ENCODE data around the gene CRY2.

CRY2 gene

GRCh38 chr11:45879803-45880686, 32.8 kb downstream of the CRY2 start:
- DNase-seq (ENCODE audit: low spot score) = no peak

GRCh38 chr11:45880772-45881570, 33.7 kb downstream of the CRY2 start:
- DNase-seq (ENCODE audit: low spot score) = no peak

GRCh38 chr11:45881708-45882368, 34.6 kb downstream of the CRY2 start:
- DNase-seq (ENCODE audit: low spot score) = no peak

GRCh38 chr11:45884596-45885185, 37.4 kb downstream of the CRY2 start:
- no peak for DNase-seq (ENCODE audit: low spot score)

DNA sequence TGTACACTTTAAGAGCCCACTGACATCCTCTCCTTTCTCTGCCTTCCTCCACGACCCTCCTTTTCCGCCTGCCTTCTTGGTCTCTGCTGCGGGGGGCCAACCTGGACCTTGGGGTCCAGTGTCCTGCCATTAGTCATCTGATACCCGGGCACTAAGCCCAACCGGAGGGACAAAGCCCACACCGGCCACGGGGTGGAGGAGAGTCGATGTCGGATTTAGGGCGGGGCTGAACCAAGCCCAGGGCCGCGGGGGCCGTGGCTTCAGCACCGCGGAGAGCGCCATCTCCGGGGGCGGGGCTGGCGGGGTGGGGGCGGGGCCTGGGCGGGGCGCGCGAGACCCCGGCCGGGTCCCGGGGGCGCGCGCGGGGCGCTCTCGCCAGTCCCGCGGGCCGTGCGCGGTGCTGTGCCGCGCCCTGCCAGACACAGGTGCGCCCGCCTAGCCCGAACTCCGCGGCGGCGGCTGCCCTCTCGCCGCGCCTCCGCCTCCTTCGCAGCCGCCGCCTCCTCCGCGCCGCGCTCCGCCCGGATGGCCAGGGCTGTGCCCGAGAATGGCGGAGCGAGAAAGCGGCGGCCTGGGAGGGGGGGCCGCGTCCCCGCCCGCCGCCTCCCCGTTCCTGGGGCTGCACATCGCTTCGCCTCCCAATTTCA, 38.1 kb downstream of the CRY2 start, which contains the start of gene MAPK8IP1:
Gene MAPK8IP1, plus strand, starts transcription at position 378 of the 647 bp plus-strand sequence. Its CDS starts 170 bp downstream, at position 548.
- peak; percentile 92 for DNase-seq (ENCODE audit: low spot score)

- no peak for DNase-seq (ENCODE audit: low spot score)
Measured at GRCh38 chr11:45885921-45886721, 38.8 kb downstream of the CRY2 start.

GRCh38 chr11:45886816-45887520, 39.7 kb downstream of the CRY2 start:
- no peak for DNase-seq (ENCODE audit: low spot score)

DNA sequence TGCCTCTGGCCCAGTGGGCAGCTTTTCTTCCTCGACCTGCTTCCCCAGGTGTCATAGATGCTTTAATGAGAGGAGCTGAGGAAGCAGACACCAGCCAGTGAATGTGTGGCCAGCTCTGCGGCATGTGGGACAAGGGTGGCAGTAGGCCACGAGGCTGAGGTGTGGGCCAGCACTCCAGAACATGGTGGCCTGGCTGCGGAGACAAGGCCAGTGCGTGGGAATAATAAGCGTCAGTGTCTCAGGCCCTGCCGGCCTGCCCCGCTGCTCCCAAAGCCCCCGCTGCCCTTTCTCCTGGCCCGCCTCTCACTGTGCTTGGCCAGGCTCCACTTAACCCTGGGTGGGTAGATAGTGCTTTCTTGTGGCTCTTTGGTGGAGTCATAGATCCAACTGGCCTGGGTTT, 40.3 kb downstream of the CRY2 start:
- DNase-seq (ENCODE audit: low spot score) = no peak

GRCh38 chr11:45889555-45889954, 42.3 kb downstream of the CRY2 start:
- DNase-seq (ENCODE audit: low spot score) = no peak

DNA sequence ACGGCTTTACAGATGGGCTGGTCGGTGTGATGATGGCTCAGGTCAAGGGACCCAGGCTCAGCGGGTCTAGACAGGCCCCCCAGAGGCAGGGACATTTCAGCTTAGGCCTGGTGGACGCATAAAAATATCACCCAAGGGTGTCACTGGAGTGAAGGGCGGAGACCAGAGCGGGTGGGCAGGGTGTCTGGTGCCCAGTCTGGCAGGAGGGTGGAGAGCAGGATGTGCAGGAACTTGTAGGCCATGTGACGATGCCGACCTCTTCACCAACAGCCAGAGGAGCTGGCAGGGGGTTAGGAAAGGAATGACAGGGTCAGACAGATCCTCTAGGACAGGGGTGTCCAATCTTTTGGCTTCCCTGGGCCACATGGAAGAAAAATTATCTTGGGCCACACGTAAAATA, 42.7 kb downstream of the CRY2 start:
- no peak for DNase-seq (ENCODE audit: low spot score)

- no peak for DNase-seq (ENCODE audit: low spot score)
Measured at GRCh38 chr11:45890886-45891550, 43.7 kb downstream of the CRY2 start.

GRCh38 chr11:45892856-45893255, 45.6 kb downstream of the CRY2 start:
- no peak for DNase-seq (ENCODE audit: low spot score)

DNA sequence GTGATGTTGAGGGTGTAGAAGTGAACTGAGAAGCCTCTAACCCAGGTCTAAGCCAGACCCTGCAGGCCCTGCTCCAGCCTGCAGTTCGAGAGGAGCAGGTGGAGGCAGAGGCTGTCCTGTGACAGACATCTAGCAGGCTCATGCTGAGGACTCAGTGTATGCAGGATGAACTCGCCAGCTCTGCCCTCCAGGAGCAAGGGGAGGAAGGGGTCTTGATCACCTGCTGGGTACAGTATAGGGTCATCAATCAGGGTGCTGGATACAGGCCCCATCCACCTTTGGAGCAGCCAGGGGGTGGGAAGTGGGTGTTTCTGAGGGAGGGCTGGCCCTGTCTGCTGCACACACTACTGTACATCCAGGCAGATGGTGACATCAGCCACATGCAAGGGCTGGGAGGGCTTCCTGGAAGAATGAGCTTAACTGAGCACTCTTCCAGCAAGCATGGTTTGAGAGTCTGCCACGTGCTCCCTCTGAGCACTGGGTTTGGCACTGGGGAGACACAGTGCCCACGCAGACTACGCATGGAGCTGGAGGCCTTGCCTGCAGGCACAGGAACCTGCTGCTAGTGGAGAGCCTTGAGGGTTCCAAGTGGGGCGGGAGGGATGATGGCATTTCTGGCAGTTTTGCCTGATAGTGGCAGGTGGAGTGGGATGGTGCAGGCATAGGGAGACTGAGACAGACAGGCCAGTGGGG, 47.4 kb downstream of the CRY2 start:
- no peak for DNase-seq (ENCODE audit: low spot score)

GRCh38 chr11:45895553-45896259, 48.4 kb downstream of the CRY2 start:
- DNase-seq (ENCODE audit: low spot score) = no peak

DNA sequence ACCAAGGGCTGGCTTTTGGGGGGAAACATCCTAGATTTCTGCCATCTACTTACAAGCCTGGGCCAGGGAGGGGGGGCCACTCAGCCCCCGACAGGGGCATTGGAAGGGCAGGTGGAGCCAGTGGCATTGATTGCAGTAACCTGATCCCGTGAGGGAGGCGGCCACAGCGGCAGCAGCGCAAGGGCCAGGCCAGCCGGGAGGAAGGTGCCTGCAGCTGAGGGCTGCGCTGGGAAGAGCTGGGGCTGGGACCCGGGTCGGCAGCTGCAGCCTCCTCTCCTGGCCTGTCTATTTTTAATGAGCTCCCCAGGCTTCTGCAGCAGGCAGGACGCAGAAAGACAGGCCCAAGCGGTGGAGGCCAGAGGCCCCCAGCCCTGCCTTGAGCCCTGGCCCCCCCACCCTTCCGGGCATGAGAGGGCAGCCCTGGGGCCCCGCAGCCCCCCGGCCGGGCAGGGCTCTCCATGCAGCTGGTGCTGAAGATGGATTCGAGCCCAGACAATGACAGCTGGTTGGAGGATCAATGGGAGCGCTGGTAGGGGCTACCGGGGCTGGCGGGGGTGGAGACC, 49.2 kb downstream of the CRY2 start:
- no peak for DNase-seq (ENCODE audit: low spot score)

DNA sequence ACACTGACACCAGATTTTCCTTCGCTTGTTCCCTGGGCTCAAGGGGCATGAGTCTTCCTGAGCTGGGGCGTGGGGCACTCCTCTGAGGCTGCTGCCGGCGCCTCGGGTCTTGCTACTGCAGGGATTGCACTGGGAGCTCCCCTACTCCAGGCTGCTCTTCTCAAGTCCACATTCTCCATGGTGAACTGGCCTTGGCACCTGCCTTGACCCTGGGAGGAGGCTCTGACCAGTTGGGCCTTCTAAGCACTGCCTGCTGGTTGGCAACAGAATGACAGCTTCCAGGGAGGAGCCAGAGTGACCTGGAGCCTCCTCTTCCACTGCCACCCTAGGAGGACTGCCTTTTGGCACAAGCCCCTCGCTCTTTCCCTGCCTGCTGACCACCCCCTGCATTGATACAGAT, 50.3 kb downstream of the CRY2 start:
- DNase-seq (ENCODE audit: low spot score) = no peak

- no peak for DNase-seq (ENCODE audit: low spot score)
Measured at GRCh38 chr11:45899086-45899447, 51.8 kb downstream of the CRY2 start.

Measured in germinal center (tissue), 1 donor.